ENCODE data around the gene IRF2BP1.

- TF ChIP-seq CTCF (IDR thresholded peaks at IDR 0.05) = no peak
- no peak for TF ChIP-seq POLR2A (IDR thresholded peaks at IDR 0.05)
Measured at GRCh38 chr19:45901432-45901911, 15.5 kb upstream of the IRF2BP1 start.
